OCI-LY3 (cell line): ENCODE results near the gene FCHSD2.
"Not testable (repeated sequence)": the region's sequence is repeated elsewhere in the genome, so short reads cannot be mapped to it uniquely, and the experiment has no call there.

Experiments
- H2AFZ ChIP-seq: fragments of 200-600, 300-600 bp; shearing (Covaris generic); 2 replicates; pipeline ENCODE4 v1.6.0; 2014; ENCODE audit warnings: antibody characterized with exemption, low read depth, low read length
- H3K27ac ChIP-seq: fragments of 200-600, 300-600 bp; sonication (generic); 2 replicates; pipeline ENCODE4 v1.5.1; 2014; ENCODE audit warnings: mild to moderate bottlenecking, low read length, moderate library complexity, mixed read lengths
- H3K27me3 ChIP-seq: fragments of 200-600, 300-600 bp; sonication (generic); 2 replicates; pipeline ENCODE4 v1.6.1; 2014; ENCODE audit warnings: low read depth, low read length, mixed read lengths
- H3K36me3 ChIP-seq: fragments of 200-600, 300-600 bp; sonication (generic); replicated peaks from 2 replicates; pipeline ENCODE3; 2014; ENCODE audit warnings: low read depth, low read length, mixed read lengths
- H3K4me1 ChIP-seq: fragments of 300-600, 200-600 bp; sonication (generic); 2 replicates; pipeline ENCODE4 v1.6.1; 2014; ENCODE audit warnings: low read length, mixed read lengths
- H3K4me2 ChIP-seq: fragments of 200-600, 300-600 bp; sonication (generic); 2 replicates; pipeline ENCODE4 v1.6.1; 2014; ENCODE audit warnings: low read length, mixed read lengths
- H3K4me3 ChIP-seq: fragments of 300-600, 200-600 bp; sonication (generic); 2 replicates; pipeline ENCODE4 v1.5.1; 2014; ENCODE audit warnings: antibody characterized with exemption, mild to moderate bottlenecking, low read length, moderate library complexity
- H3K79me2 ChIP-seq: fragments of 300-600, 200-600 bp; shearing (Covaris generic); 2 replicates; pipeline ENCODE4 v1.6.1; 2014; ENCODE audit warnings: mild to moderate bottlenecking, low read length, mixed read lengths
- H3K9ac ChIP-seq: fragments of 300-600, 200-600 bp; shearing (Covaris generic); 2 replicates; pipeline ENCODE4 v1.6.0; 2014; ENCODE audit warnings: mild to moderate bottlenecking, low read length, moderate library complexity
- H3K9me3 ChIP-seq: fragments of 200-600, 300-600 bp; shearing (Covaris generic); 2 replicates; pipeline ENCODE4 v1.6.1; 2014; ENCODE audit warnings: low read length, mixed read lengths; ENCODE audit not compliant: insufficient read depth
- H4K20me1 ChIP-seq: fragments of 200-600, 300-600 bp; sonication (generic); 2 replicates; pipeline ENCODE4 v1.6.1; 2016; ENCODE audit warnings: low read length, mixed read lengths; ENCODE audit not compliant: insufficient read depth
- CTCF ChIP-seq: fragments of 200-600, 300-600 bp; sonication (generic); IDR thresholded peaks from 2 replicates; pipeline ENCODE4 v1.5.1; 2014; ENCODE audit warnings: antibody characterized with exemption, low read length, low read depth
- EZH2phosphoT487 ChIP-seq: fragments of 200-600 bp; shearing (Covaris generic); IDR thresholded peaks from 2 replicates; pipeline ENCODE4 v1.6.1; 2018; ENCODE audit warnings: antibody characterized with exemption, mixed run types, low read depth

Gene FCHSD2

GRCh38 chr11:72807021-72807693 lies 335.0 kb downstream of the FCHSD2 start:
- Histone ChIP-seq H3K27me3 (no peaks in the 10 kb centered on the region), H4K20me1 (no peaks in the 10 kb centered on the region), H3K4me1 (peaks cover 6% of the 10 kb centered on the region), H3K4me3 (no peak overlapping the region), H3K27ac (no peak overlapping the region), H2AFZ (no peak overlapping the region), H3K4me2 (no peak overlapping the region), H3K36me3 (peaks cover 21% of the 10 kb centered on the region), H3K9ac (no peak overlapping the region), H3K9me3 (no peaks in the 10 kb centered on the region), H3K79me2 (peaks cover 11% of the 10 kb centered on the region)
- TF ChIP-seq EZH2phosphoT487 (no peak), CTCF (no peak)

- H4K20me1 ChIP-seq, H3K9me3 ChIP-seq, H3K27me3 ChIP-seq, H3K79me2 ChIP-seq, H2AFZ ChIP-seq, H3K4me2 ChIP-seq, H3K9ac ChIP-seq, H3K4me1 ChIP-seq, H3K27ac ChIP-seq, H3K4me3 ChIP-seq: not testable (repeated sequence)
- peaks cover 21% of the 10 kb centered on the region for H3K36me3 ChIP-seq
Observed at GRCh38 chr11:72806378-72806777, 335.7 kb downstream of the FCHSD2 start.

GRCh38 chr11:72805216-72805615 lies 336.9 kb downstream of the FCHSD2 start:
- H3K4me1 ChIP-seq: peaks cover 4% of the 10 kb centered on the region
- H3K79me2 ChIP-seq: 0 out of 2 replicates have a peak, but pooled peaks cover under 1% of the 10 kb centered on the region
- H3K9me3 ChIP-seq: no peaks in the 10 kb centered on the region
- no peak overlapping the region for H3K27ac ChIP-seq
- H3K27me3 ChIP-seq: no peaks in the 10 kb centered on the region
- H3K4me2 ChIP-seq: no peak overlapping the region
- H3K9ac ChIP-seq: no peak overlapping the region
- H3K4me3 ChIP-seq: no peak overlapping the region
- H4K20me1 ChIP-seq: no peaks in the 10 kb centered on the region
- peaks cover 16% of the 10 kb centered on the region for H3K36me3 ChIP-seq
- TF ChIP-seq EZH2phosphoT487 (no peak), CTCF (no peak)
- no peak overlapping the region for H2AFZ ChIP-seq

GRCh38 chr11:72802822-72803221 lies 339.3 kb downstream of the FCHSD2 start:
- no peak overlapping the region for H3K27ac ChIP-seq
- H3K4me2 ChIP-seq: no peak overlapping the region
- no peak overlapping the region for H3K4me3 ChIP-seq
- no peaks in the 10 kb centered on the region for H3K27me3 ChIP-seq
- no peak overlapping the region for H3K9ac ChIP-seq
- peaks cover 4% of the 10 kb centered on the region for H3K4me1 ChIP-seq
- no peaks in the 10 kb centered on the region for H4K20me1 ChIP-seq
- no peak for TF ChIP-seq CTCF
- TF ChIP-seq EZH2phosphoT487: no peak
- peaks cover 3% of the 10 kb centered on the region for H3K36me3 ChIP-seq
- no peaks in the 10 kb centered on the region for H3K79me2 ChIP-seq
- no peaks in the 10 kb centered on the region for H3K9me3 ChIP-seq
- H2AFZ ChIP-seq: no peak overlapping the region
